Endothelial cell of umbilical vein (primary cell): ENCODE results near the gene FIZ1. TPM values are rescaled to one million over a fixed set of nuclear protein-coding genes. Genes with fewer than 3 reads are reported as not detected.

Experiments
- BruUV-seq: library from RNA; stranded (reverse); fragments of 400-500 nt; replicated peaks from 2 replicates; lab custom pipeline; 2021; lab: Mats Ljungman, UMichigan
- CTCF ChIA-PET: fragments of 300-600, 350-600 bp; sonication (Branson Sonifier 250); formaldehyde crosslinking; loops from one replicate; lab custom pipeline; 2021; ENCODE audit warnings: antibody characterized with exemption, inconsistent platforms; lab: Charles Lee
- POLR2A ChIA-PET: fragments of 300-600, 350-600 bp; sonication (Branson Sonifier 250); formaldehyde crosslinking; loops from one replicate; lab custom pipeline; 2021; ENCODE audit warnings: antibody characterized with exemption, inconsistent platforms; lab: Charles Lee
- DNase-seq: peaks from one replicate; pipeline ENCODE4 v3.0.0-alpha.2; 2011; ENCODE audit warnings: low read depth, low spot score
- FAIRE-seq: peaks from 2 replicates; lab custom pipeline; 2011; peaks lifted over from hg19 to GRCh38; lab: Jason Lieb, UNC
- H2AFZ ChIP-seq: 2 replicates; pipeline ENCODE4 v1.6.0; 2012; ENCODE audit warnings: low read depth, low read length, control low read depth, inconsistent platforms
- H3K27ac ChIP-seq: 2 replicates; pipeline ENCODE4 v1.5.1; 2011; ENCODE audit warnings: low read depth, mild to moderate bottlenecking, control low read depth, low read length, moderate library complexity; ENCODE audit not compliant: insufficient read depth
- H3K27me3 ChIP-seq, 2 experiments: 2 replicates each; pipeline versions ENCODE4 v1.6.0 to v1.6.1; 2011; ENCODE audit warnings: low read length in 2 of 2, mixed read lengths in 1 of 2; ENCODE audit not compliant: control insufficient read depth in 2 of 2, insufficient read depth in 2 of 2
- H3K36me3 ChIP-seq, 2 experiments: 2 replicates in 1 of 2; 3 replicates in 1 of 2; pipeline ENCODE4 v1.5.1; 2011; ENCODE audit warnings: low read length in 2 of 2, mild to moderate bottlenecking in 1 of 2, moderate library complexity in 1 of 2; ENCODE audit not compliant: control insufficient read depth in 2 of 2, insufficient read depth in 2 of 2; ENCODE audit errors: extremely low read depth in 1 of 2
- H3K4me1 ChIP-seq: 3 replicates; pipeline ENCODE4 v1.5.1; 2011; ENCODE audit warnings: mild to moderate bottlenecking, low read length; ENCODE audit not compliant: control insufficient read depth, insufficient read depth; ENCODE audit errors: extremely low read depth
- H3K4me2 ChIP-seq: 2 replicates; pipeline ENCODE4 v1.6.1; 2011; ENCODE audit warnings: low read length, control low read depth, mixed read lengths; ENCODE audit not compliant: insufficient read depth
- H3K4me3 ChIP-seq, 3 experiments: fragments of 200-600 bp in 1 of 3; sonication (generic), shearing (Covaris generic) in 1 of 3; replicated peaks in 1 of 3; 2 replicates each; pipeline ENCODE4 v1.5.1; 2011 to 2016; ENCODE audit warnings: control low read depth in 3 of 3, low read length in 3 of 3, mild to moderate bottlenecking in 2 of 3, inconsistent platforms in 1 of 3, low read depth in 1 of 3, moderate library complexity in 1 of 3; ENCODE audit not compliant: insufficient read depth in 1 of 3
- H3K79me2 ChIP-seq: 2 replicates; pipeline ENCODE4 v1.6.0; 2012; ENCODE audit warnings: low read length, inconsistent platforms; ENCODE audit not compliant: control insufficient read depth, insufficient read depth
- H3K9ac ChIP-seq: replicated peaks from 2 replicates; pipeline ENCODE3; 2011; ENCODE audit warnings: low read length, control low read depth; ENCODE audit not compliant: insufficient read depth; ENCODE audit errors: extremely low read depth
- H3K9me1 ChIP-seq: replicated peaks from 3 replicates; pipeline ENCODE4 v1.6.0; 2011; ENCODE audit warnings: mild to moderate bottlenecking, low read length; ENCODE audit not compliant: control insufficient read depth, insufficient read depth; ENCODE audit errors: extremely low read depth
- H3K9me3 ChIP-seq: replicated peaks from 2 replicates; pipeline ENCODE4 v1.5.1; 2012; ENCODE audit warnings: low read length, inconsistent platforms; ENCODE audit not compliant: control insufficient read depth, insufficient read depth
- H4K20me1 ChIP-seq: replicated peaks from 2 replicates; pipeline ENCODE3; 2011; ENCODE audit warnings: mild to moderate bottlenecking, low read length; ENCODE audit not compliant: control insufficient read depth, insufficient read depth; ENCODE audit errors: extremely low read depth
- CTCF ChIP-seq, 2 donors: IDR thresholded peaks; 1 replicate in 1 of 2; 2 replicates in 1 of 2; pipeline ENCODE4 v1.5.1; 2011; ENCODE audit warnings: low read length in 2 of 2, mild to moderate bottlenecking in 2 of 2, moderate library complexity in 2 of 2, control low read depth in 1 of 2, inconsistent platforms in 1 of 2, low read depth in 1 of 2; ENCODE audit not compliant: insufficient read depth in 1 of 2; ENCODE audit errors: extremely low read depth in 1 of 2
- EZH2 ChIP-seq: IDR thresholded peaks from 2 replicates; pipeline ENCODE4 v1.6.1; 2012; ENCODE audit warnings: borderline replicate concordance, low read depth, mild to moderate bottlenecking, moderate library complexity, low read length, inconsistent platforms; ENCODE audit not compliant: severe bottlenecking
- FOS ChIP-seq: IDR thresholded peaks from 2 replicates; pipeline ENCODE4 v1.6.1; 2011; ENCODE audit warnings: mild to moderate bottlenecking, low read length, moderate library complexity, borderline replicate concordance; ENCODE audit not compliant: insufficient read depth
- GATA2 ChIP-seq: IDR thresholded peaks from 2 replicates; pipeline ENCODE4 v1.7.0; 2011; ENCODE audit warnings: low read depth, mild to moderate bottlenecking, moderate library complexity, mixed read lengths, low read length; ENCODE audit not compliant: insufficient read length, insufficient read depth
- JUN ChIP-seq: IDR thresholded peaks from 2 replicates; pipeline ENCODE4 v1.6.1; 2011; ENCODE audit warnings: borderline replicate concordance, low read depth; ENCODE audit not compliant: insufficient read length, insufficient read depth
- MAX ChIP-seq: IDR thresholded peaks from 2 replicates; pipeline ENCODE4 v1.6.1; 2011; ENCODE audit not compliant: insufficient read depth, insufficient read length
- MYC ChIP-seq: IDR thresholded peaks from one replicate; pipeline ENCODE4 v1.6.1; 2011; ENCODE audit warnings: mild to moderate bottlenecking, low read depth, low read length
- POLR2A ChIP-seq: IDR thresholded peaks from 2 replicates; pipeline ENCODE4 v1.6.1; 2012; ENCODE audit warnings: low read depth, mild to moderate bottlenecking, control low read depth, low read length
- POLR2AphosphoS5 ChIP-seq: IDR thresholded peaks from 2 replicates; pipeline ENCODE4 v1.6.1; 2012; ENCODE audit warnings: low read depth, mild to moderate bottlenecking, control low read depth, low read length, moderate library complexity; ENCODE audit not compliant: insufficient read depth
- dilution Hi-C: fragments of 300-500 bp; cut with MboI; formaldehyde crosslinking; loops from one replicate; pipeline ENCODE4 v1.15.0; 2019; ENCODE audit warnings: low sequenced_read_pairs; ENCODE audit not compliant: extremely low pct_ligation_motif_present
- intact Hi-C: fragments of 100-400 bp; cut with micrococcal nuclease; formaldehyde crosslinking; loops from one replicate; pipeline ENCODE4 v1.10.0; 2022
- polyA plus RNA-seq, 4 experiments: library from polyadenylated mRNA; depleted of rRNA in 3 of 4; stranded (reverse) in 3 of 4; unstranded in 1 of 4; fragments of >200 nt; gene quantifications; 2 replicates each; pipeline versions ENCODE4 v1.2.1 to v1.2.3, GENCODE V29; 2011 to 2012; ENCODE audit warnings: missing spikeins in 1 of 4
- total RNA-seq: library from RNA; stranded (reverse); gene quantifications from 2 replicates; pipeline ENCODE4 v1.2.3, GENCODE V29; 2021

FIZ1 gene
- total and polyA plus RNA-seq, 2 donors (not counting 3 experiments of a cell fraction or from before 2014, with no cell fraction given) = 6.6 to 15.6 TPM

GRCh38 chr19:55617426-55617825, 18.1 kb upstream of the FIZ1 start:
- Histone ChIP-seq H3K4me2 (no peak overlapping the region), H3K9ac (no peak overlapping the region), H2AFZ (no peak overlapping the region), H3K36me3 (peaks cover 2 to 23% of the 10 kb centered on the region in 2 experiments), H3K27ac (no peak overlapping the region), H3K79me2 (peaks cover 2% of the 10 kb centered on the region), H3K9me1 (no peaks in the 10 kb centered on the region), H3K27me3 (no peaks in the 10 kb centered on the region), H3K4me3 (no peak overlapping the region), H3K4me1 (peaks cover 2% of the 10 kb centered on the region), H3K9me3 (no peaks in the 10 kb centered on the region), H4K20me1 (no peaks in the 10 kb centered on the region)
- POLR2A ChIA-PET = interaction anchor here (1.3 kb wide), 2 partner anchors 12 to 18 kb away, joined by 3 to 5 read pairs; partner anchors contain the start of genes FIZ1 and ZNF865
- CTCF ChIA-PET = interaction anchor here (0.6 to 1.9 kb wide), 5 partner anchors 11 to 329 kb away, joined by 3 to 8 read pairs (median 4); no protein-coding TSS in a partner anchor
- dilution Hi-C loops (no loop called here), intact Hi-C loops (no loop called here)
- no TSS peak for BruUV-seq
- TF ChIP-seq CTCF (IDR thresholded peaks at IDR 0.05; ENCODE audit: extremely low read depth in 1 of 2, insufficient read depth in 1 of 2, low read depth in 1 of 2, low read length in 2 of 2) = no peak
- TF ChIP-seq POLR2AphosphoS5 = no peak
- TF ChIP-seq JUN = no peak
- no peak for TF ChIP-seq MYC
- no peak for TF ChIP-seq EZH2
- no peak for TF ChIP-seq MAX
- TF ChIP-seq FOS = no peak
- TF ChIP-seq GATA2 = no peak
- TF ChIP-seq POLR2A = no peak
- FAIRE-seq (peak; percentile 44), DNase-seq (peak; percentile 10)
